GM18867 (cell line): ENCODE results near the gene C10orf90.
A peak's percentile ranks its signal among the peaks of the same experiment; 100 is the strongest.

Source experiments
- ATAC-seq: cut with Tn5 transposase; IDR thresholded peaks from one replicate; pipeline ENCODE4 v1.9.1; 2021; ENCODE audit warnings: mild to moderate bottlenecking, moderate library complexity; ENCODE audit not compliant: unreplicated experiment

Gene C10orf90

GRCh38 chr10:126504761-126505112 is 165.8 kb downstream of the C10orf90 start:
- ATAC-seq, result no peak

GRCh38 chr10:126504063-126504760 is 166.3 kb downstream of the C10orf90 start:
- ATAC-seq, result peak; percentile 70

- no peak for ATAC-seq
These were observed 167.0 kb downstream of the C10orf90 start for GRCh38 chr10:126503392-126504062.

- ATAC-seq, result no peak
These were observed 168.1 kb downstream of the C10orf90 start for GRCh38 chr10:126502441-126502840.

GRCh38 chr10:126501828-126502227 is 168.7 kb downstream of the C10orf90 start:
- ATAC-seq, result no peak

- ATAC-seq, result no peak
These were observed 169.6 kb downstream of the C10orf90 start for GRCh38 chr10:126500866-126501265.

- no peak for ATAC-seq
These were observed 170.3 kb downstream of the C10orf90 start for GRCh38 chr10:126500185-126500584.

- no peak for ATAC-seq
These were observed 170.7 kb downstream of the C10orf90 start for GRCh38 chr10:126499744-126500143.

GRCh38 chr10:126497672-126498071 is 172.8 kb downstream of the C10orf90 start:
- no peak for ATAC-seq

GRCh38 chr10:126496771-126497545 is 173.5 kb downstream of the C10orf90 start:
- no peak for ATAC-seq

- ATAC-seq, result no peak
These were observed 179.0 kb downstream of the C10orf90 start for GRCh38 chr10:126491476-126491875.

- no peak for ATAC-seq
These were observed 189.3 kb downstream of the C10orf90 start for GRCh38 chr10:126481181-126481580.

- no peak for ATAC-seq
These were observed 189.8 kb downstream of the C10orf90 start for GRCh38 chr10:126480648-126481047.

GRCh38 chr10:126479280-126479895 is 191.1 kb downstream of the C10orf90 start:
- no peak for ATAC-seq

- no peak for ATAC-seq
These were observed 191.9 kb downstream of the C10orf90 start for GRCh38 chr10:126478546-126478945.

GRCh38 chr10:126476246-126476645 is 194.2 kb downstream of the C10orf90 start:
- ATAC-seq, result no peak

- ATAC-seq, result no peak
These were observed 195.3 kb downstream of the C10orf90 start for GRCh38 chr10:126475074-126475691.

- no peak for ATAC-seq
These were observed 196.5 kb downstream of the C10orf90 start for GRCh38 chr10:126474031-126474430.

GRCh38 chr10:126470991-126471390 is 199.5 kb downstream of the C10orf90 start:
- ATAC-seq, result no peak

- ATAC-seq, result no peak
These were observed 200.8 kb downstream of the C10orf90 start for GRCh38 chr10:126469692-126470091.
